Posterior cingulate gyrus (tissue), 11 donors: Measurements from ENCODE around the gene TTLL1.
A peak's percentile ranks its signal among the peaks of the same experiment; 100 is the strongest.

Source experiments
- DNase-seq, 10 donors: peaks; one replicate each; pipeline versions ENCODE4 v3.0.0 to v3.0.0-alpha.2; 2020 to 2021; ENCODE audit warnings: mixed read lengths in 3 of 10
- intact Hi-C: fragments of 100-400 bp; cut with DNase I; formaldehyde crosslinking; loops from one replicate; pipeline ENCODE4 v1.15.1; 2023

The TTLL1 gene

GRCh38 chr22:43015677-43016042 lies 73.5 kb downstream of the TTLL1 start:
- intact Hi-C loops, result no loop called here
- DNase-seq, result peak in 2 of 10 donors; percentile 29 to 37

- peak; percentile 98 to 100 (median 100) for DNase-seq
- intact Hi-C loops, result no loop called here
Observed at GRCh38 chr22:43014869-43015676, 74.1 kb downstream of the TTLL1 start, which contains the start of gene PACSIN2. TSS of gene PACSIN2 (minus strand) at chr22:43015149. CDS start at chr22:42912080, 103,069 bp downstream.

GRCh38 chr22:43014316-43014868 lies 74.8 kb downstream of the TTLL1 start:
- intact Hi-C loops, result no loop called here

DNA sequence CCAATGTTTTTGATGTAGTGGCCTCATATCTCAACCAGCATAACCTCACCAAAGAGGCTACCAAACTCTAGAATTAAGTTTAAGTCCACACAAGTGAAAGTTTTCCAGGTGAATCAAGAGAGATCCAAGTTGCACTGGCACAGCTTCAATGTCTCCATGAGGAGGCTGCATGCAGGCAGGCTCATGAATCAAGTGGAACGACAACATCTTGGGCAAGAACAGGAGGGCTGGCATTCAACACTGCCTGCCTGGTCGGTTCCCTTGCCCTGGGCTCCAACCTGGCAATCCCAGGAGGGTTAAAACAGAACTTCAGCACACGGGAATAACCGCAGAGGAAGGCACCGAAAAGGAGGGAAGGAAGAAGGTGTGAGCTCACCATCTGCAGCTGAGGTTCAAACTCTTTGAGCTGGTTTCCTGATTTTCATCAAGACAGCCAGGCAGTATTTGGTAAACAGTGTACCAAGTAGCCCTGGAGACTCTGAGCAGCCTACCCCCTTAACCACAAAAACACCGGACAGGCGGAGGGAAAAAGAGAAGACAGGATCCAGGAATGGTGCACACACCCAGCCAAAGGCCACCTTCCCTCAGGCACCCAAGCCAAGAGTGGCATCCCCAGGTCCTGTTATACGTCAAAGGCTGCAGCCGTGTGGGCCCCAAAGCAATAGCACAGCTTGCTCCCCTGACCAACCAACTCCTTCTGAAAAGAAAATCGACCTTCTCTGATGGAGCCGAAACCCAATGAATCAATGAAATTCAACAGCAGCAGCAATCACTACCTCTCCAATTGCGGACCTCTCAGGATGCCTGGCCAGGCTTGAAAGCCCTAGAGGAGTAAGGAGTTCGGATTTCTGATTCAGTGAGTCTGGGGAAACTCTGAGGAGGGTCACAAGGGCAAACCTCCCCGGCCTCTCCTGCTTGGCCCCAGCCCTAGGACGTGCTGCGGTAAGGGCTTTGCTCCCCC lies 75.6 kb downstream of the TTLL1 start:
- DNase-seq, result peak in 3 of 10 donors; percentile 38 to 72 (median 67)
- intact Hi-C loops, result no loop called here

More at GRCh38 chr22:43014316-43014868, 74.8 kb downstream of the TTLL1 start:
- peak in 5 of 10 donors; percentile 23 to 81 (median 71) for DNase-seq

- intact Hi-C loops, result no loop called here
Observed at GRCh38 chr22:43012390-43012789, 76.8 kb downstream of the TTLL1 start.

DNA sequence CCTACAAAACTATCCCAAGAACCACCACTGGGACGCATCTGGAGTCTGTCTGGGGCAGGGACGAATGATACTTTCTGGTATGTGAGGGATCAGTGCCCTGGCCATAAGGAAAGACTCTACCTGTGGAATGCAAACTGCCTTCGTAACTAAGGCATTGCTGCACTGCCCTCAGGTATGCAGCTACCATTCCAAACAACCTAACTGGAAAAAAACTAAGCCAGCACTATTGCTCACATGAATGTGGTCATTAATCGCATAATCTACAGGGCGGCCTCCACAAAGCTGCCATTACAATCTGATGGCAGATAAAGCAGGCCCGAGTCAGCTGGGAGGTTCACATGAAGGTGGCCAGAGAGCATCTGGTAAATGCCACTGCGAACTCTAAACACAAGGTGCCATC lies 78.1 kb downstream of the TTLL1 start:
- intact Hi-C loops, result no loop called here
- peak in 2 of 10 donors; percentile 34 to 44 for DNase-seq

More at GRCh38 chr22:43012390-43012789, 76.8 kb downstream of the TTLL1 start:
- DNase-seq, result peak in 2 of 10 donors; percentile 9 to 30

GRCh38 chr22:43009444-43009843 lies 79.7 kb downstream of the TTLL1 start:
- peak in 1 of 10 donors; percentile 3 for DNase-seq
- intact Hi-C loops, result no loop called here

DNA sequence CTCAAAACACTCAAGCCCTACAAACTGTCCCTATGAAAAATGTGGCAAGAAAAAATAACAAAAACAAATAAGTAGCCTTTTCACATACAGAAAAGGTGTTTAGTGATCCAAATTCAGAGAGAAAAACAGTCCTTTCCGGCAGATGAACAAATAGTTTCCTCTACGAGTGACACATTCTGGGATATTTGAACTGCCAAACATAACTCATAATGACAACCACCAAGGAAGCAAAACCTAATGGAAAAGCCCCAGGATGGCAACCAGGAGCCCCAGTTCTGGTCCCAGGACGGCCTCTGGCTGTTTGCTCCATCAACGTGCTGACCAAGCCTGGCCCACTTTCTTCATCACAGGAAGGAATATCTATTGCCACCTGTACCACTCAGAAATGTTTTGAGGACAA lies 80.3 kb downstream of the TTLL1 start:
- DNase-seq, result no peak
- intact Hi-C loops, result no loop called here

- DNase-seq, result peak in 1 of 10 donors; percentile 49
- intact Hi-C loops, result no loop called here
Observed at GRCh38 chr22:43008509-43008908, 80.7 kb downstream of the TTLL1 start.

- intact Hi-C loops, result no loop called here
- peak in 2 of 10 donors; percentile 31 to 38 for DNase-seq
Observed at GRCh38 chr22:43007519-43008102, 81.6 kb downstream of the TTLL1 start.

- DNase-seq, result no peak
- intact Hi-C loops, result no loop called here
Observed at GRCh38 chr22:43006753-43007152, 82.4 kb downstream of the TTLL1 start.

DNA sequence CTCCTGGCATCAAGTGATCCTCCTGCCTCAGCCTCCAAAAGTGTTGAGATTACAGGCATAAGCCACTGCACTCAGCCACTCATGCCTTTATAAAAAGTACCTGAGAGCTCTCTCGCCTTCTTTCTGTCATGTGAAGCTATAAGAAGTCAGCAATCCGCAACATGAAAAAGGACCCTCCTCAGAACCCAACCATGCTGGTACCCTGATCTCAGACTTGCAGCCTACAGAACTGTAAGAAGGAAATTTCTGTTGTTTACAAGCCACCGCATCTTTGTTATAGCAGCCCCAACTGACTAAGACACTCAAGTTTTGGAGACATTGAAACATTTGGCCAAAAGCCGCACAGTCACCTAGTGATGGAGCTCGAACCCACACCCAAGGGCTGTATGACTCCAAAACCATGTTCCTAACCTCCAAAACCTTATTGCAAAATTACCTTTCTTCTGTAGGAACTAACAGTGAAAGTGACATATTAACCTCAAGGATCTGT lies 83.1 kb downstream of the TTLL1 start:
- intact Hi-C loops, result no loop called here
- peak in 1 of 10 donors; percentile 37 for DNase-seq

DNA sequence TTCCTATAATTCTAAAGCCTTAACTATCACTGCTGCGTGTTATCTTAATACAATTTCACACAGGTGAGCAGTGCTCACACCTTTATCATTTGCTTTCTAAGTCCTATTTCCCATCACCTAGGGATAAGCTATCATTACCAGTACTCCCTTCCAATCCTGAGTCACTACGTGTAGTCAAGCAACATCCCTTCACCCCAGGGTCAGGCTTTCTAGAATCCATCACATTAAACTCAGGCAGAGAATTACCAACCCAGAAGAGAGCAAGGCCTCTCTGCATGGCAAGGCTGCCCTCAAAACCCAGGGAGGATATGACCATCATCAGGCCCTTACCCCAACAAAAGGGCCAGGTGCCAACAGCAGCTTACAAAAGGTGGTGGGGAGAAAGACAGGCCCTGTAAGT lies 84.1 kb downstream of the TTLL1 start:
- intact Hi-C loops, result no loop called here
- no peak for DNase-seq

- no peak for DNase-seq
- intact Hi-C loops, result loop anchor here (5.0 kb wide), 1 partner anchor 72 kb away; no protein-coding TSS in a partner anchor
Observed at GRCh38 chr22:43004362-43005035, 84.7 kb downstream of the TTLL1 start.

DNA sequence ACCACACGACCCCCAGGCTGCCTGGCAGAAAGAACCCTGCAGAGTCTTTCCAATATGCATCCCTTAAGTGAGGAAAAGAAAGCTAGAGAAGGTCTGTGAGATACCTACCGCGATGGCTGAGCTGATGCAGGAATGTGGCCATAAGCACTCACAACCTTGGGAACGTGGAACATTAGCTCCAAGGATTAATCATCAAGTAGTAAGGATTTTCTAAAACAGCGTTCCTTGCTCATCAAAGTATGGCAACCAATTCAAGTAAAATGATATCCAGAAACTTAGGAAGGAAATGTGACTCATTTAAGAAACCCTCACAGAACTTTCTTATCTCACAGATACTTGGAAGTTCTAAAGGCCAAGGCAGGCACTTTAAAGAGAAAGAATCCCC lies 87.0 kb downstream of the TTLL1 start:
- intact Hi-C loops, result loop anchor here (5.0 kb wide), 1 partner anchor 70 kb away; no protein-coding TSS in a partner anchor
- DNase-seq, result no peak

GRCh38 chr22:43001271-43002201 lies 87.7 kb downstream of the TTLL1 start:
- intact Hi-C loops, result loop anchor here (5.0 kb wide), 1 partner anchor 69 kb away; no protein-coding TSS in a partner anchor
- peak in 5 of 10 donors; percentile 26 to 92 (median 82) for DNase-seq

GRCh38 chr22:43000441-43001175 lies 88.6 kb downstream of the TTLL1 start:
- DNase-seq, result peak in 4 of 10 donors; percentile 24 to 75 (median 42)
- intact Hi-C loops, result loop anchor here (5.0 kb wide), 1 partner anchor 68 kb away; no protein-coding TSS in a partner anchor
